Effector memory CD4-positive, alpha-beta T cell (primary cell): ENCODE data around the gene GRIA3.
"Not testable (repeated sequence)": the region's sequence is repeated elsewhere in the genome, so short reads cannot be mapped to it uniquely, and the experiment has no call there.

Source experiments
- DNase-seq, 3 donors: peaks; one replicate each; pipeline ENCODE4 v3.0.0-alpha.2; 2020
- H3K27ac ChIP-seq: 2 replicates; pipeline ENCODE4 v1.7.0; 2013; ENCODE audit warnings: mild to moderate bottlenecking, low read length, moderate library complexity; ENCODE audit not compliant: insufficient read depth, poor library complexity, severe bottlenecking
- H3K27me3 ChIP-seq: replicated peaks from 2 replicates; pipeline ENCODE4 v1.7.0; 2013; ENCODE audit warnings: mild to moderate bottlenecking, low read length; ENCODE audit not compliant: insufficient read depth, control insufficient read depth, poor library complexity, severe bottlenecking
- H3K36me3 ChIP-seq: 2 replicates; pipeline ENCODE4 v1.7.0; 2013; ENCODE audit warnings: mild to moderate bottlenecking, low read length, moderate library complexity; ENCODE audit not compliant: control insufficient read depth, insufficient read depth
- H3K4me1 ChIP-seq: 2 replicates; pipeline ENCODE4 v1.7.0; 2013; ENCODE audit warnings: low read length, mild to moderate bottlenecking; ENCODE audit not compliant: control insufficient read depth, insufficient read depth, poor library complexity, severe bottlenecking
- H3K4me3 ChIP-seq: 2 replicates; pipeline ENCODE4 v1.7.0; 2013; ENCODE audit warnings: low read length, low read depth, mild to moderate bottlenecking; ENCODE audit not compliant: insufficient read depth, poor library complexity, severe bottlenecking
- H3K9me3 ChIP-seq: 2 replicates; pipeline ENCODE4 v1.7.0; 2013; ENCODE audit warnings: mild to moderate bottlenecking, low read length, moderate library complexity; ENCODE audit not compliant: control insufficient read depth

The GRIA3 gene

GRCh38 chrX:123358457-123358856 is 174.4 kb downstream of the GRIA3 start:
- Histone ChIP-seq H3K4me1 (no peaks in the 10 kb centered on the region), H3K4me3 (no peak overlapping the region), H3K36me3 (no peaks in the 10 kb centered on the region), H3K27me3 (no peaks in the 10 kb centered on the region), H3K9me3 (no peaks in the 10 kb centered on the region), H3K27ac (no peak overlapping the region)
- no peak for DNase-seq

- Histone ChIP-seq H3K36me3 (no peaks in the 10 kb centered on the region), H3K27me3 (no peaks in the 10 kb centered on the region), H3K4me3 (no peak overlapping the region), H3K9me3 (no peaks in the 10 kb centered on the region), H3K4me1 (no peaks in the 10 kb centered on the region), H3K27ac (no peak overlapping the region)
- no peak for DNase-seq
Measured at GRCh38 chrX:123361371-123361770, 177.3 kb downstream of the GRIA3 start.

- H3K4me1 ChIP-seq, H3K36me3 ChIP-seq, H3K27me3 ChIP-seq, H3K4me3 ChIP-seq, H3K9me3 ChIP-seq, H3K27ac ChIP-seq, DNase-seq: not testable (repeated sequence)
Measured at GRCh38 chrX:123386196-123386595, 202.1 kb downstream of the GRIA3 start.

GRCh38 chrX:123392921-123393320 is 208.8 kb downstream of the GRIA3 start:
- Histone ChIP-seq H3K4me1 (no peaks in the 10 kb centered on the region), H3K4me3 (no peak overlapping the region), H3K27ac (no peak overlapping the region), H3K9me3 (no peaks in the 10 kb centered on the region), H3K27me3 (no peaks in the 10 kb centered on the region), H3K36me3 (no peaks in the 10 kb centered on the region)
- no peak for DNase-seq

GRCh38 chrX:123399709-123400108 is 215.6 kb downstream of the GRIA3 start:
- Histone ChIP-seq H3K27ac (no peak overlapping the region), H3K4me3 (no peak overlapping the region), H3K9me3 (no peaks in the 10 kb centered on the region), H3K4me1 (no peaks in the 10 kb centered on the region), H3K36me3 (no peaks in the 10 kb centered on the region), H3K27me3 (no peaks in the 10 kb centered on the region)
- no peak for DNase-seq

- Histone ChIP-seq H3K36me3 (no peaks in the 10 kb centered on the region), H3K4me1 (no peaks in the 10 kb centered on the region), H3K27me3 (no peaks in the 10 kb centered on the region), H3K9me3 (no peaks in the 10 kb centered on the region), H3K4me3 (no peak overlapping the region), H3K27ac (no peak overlapping the region)
- no peak for DNase-seq
Measured at GRCh38 chrX:123405231-123405630, 221.2 kb downstream of the GRIA3 start.

- Histone ChIP-seq H3K4me1 (no peaks in the 10 kb centered on the region), H3K9me3 (no peaks in the 10 kb centered on the region), H3K27me3 (no peaks in the 10 kb centered on the region), H3K27ac (no peak overlapping the region), H3K36me3 (no peaks in the 10 kb centered on the region), H3K4me3 (no peak overlapping the region)
- no peak for DNase-seq
Measured at GRCh38 chrX:123408821-123409737, 225.0 kb downstream of the GRIA3 start.

GRCh38 chrX:123422875-123423274 is 238.8 kb downstream of the GRIA3 start:
- no peak overlapping the region for H3K27ac ChIP-seq
- no peak for DNase-seq
- H3K27me3 ChIP-seq = no peaks in the 10 kb centered on the region
- H3K4me1 ChIP-seq = no peaks in the 10 kb centered on the region
- no peak overlapping the region for H3K4me3 ChIP-seq
- no peaks in the 10 kb centered on the region for H3K9me3 ChIP-seq
- H3K36me3 ChIP-seq = no peaks in the 10 kb centered on the region

- no peak for DNase-seq
- Histone ChIP-seq H3K36me3 (no peaks in the 10 kb centered on the region), H3K27ac (no peak overlapping the region), H3K4me3 (no peak overlapping the region), H3K9me3 (no peaks in the 10 kb centered on the region), H3K4me1 (no peaks in the 10 kb centered on the region), H3K27me3 (no peaks in the 10 kb centered on the region)
Measured at GRCh38 chrX:123424546-123424945, 240.5 kb downstream of the GRIA3 start.

- Histone ChIP-seq H3K4me1 (no peaks in the 10 kb centered on the region), H3K4me3 (no peak overlapping the region), H3K36me3 (no peaks in the 10 kb centered on the region), H3K27me3 (no peaks in the 10 kb centered on the region), H3K9me3 (no peaks in the 10 kb centered on the region), H3K27ac (no peak overlapping the region)
- DNase-seq = no peak
Measured at GRCh38 chrX:123425471-123425870, 241.4 kb downstream of the GRIA3 start.
